ENCODE data around the gene GAS2.

GAS2 gene

DNA sequence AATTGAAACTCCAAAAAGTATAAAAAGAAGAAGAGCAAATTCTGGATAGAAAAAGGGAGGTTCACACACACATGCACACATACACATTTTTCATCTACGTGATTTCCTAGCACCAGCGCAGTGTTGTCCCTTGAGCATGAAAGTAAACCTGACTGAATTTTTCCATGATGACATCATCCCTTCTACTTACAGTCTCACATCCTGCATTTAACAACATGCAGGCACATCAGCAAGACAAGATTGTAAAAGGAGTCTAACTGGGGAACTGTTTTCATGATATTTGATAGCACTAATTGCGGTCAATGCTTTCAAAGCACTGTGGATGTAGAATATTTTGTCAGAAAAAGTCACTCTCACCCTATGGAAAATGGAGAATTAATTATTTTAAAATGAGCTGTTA lies 36.6 kb downstream of the GAS2 start (continued):
- TF ChIP-seq ZNF558 (tag by site-specific recombination; IDR thresholded peaks at IDR 0.05) (no peak), ZNF324 (tag by site-specific recombination; IDR thresholded peaks at IDR 0.05) (0 out of 2 replicates have a peak, but pooled peaks have one; percentile 43), ZNF341 (tag by site-specific recombination; IDR thresholded peaks at IDR 0.05; ENCODE audit: low read depth) (no peak), ZNF621 (tag by site-specific recombination; IDR thresholded peaks at IDR 0.05) (no peak), GLI4 (tag by site-specific recombination; IDR thresholded peaks at IDR 0.05) (no peak), ZNF529 (tag by site-specific recombination; IDR thresholded peaks at IDR 0.05; ENCODE audit: insufficient replicate concordance) (no peak), MYNN (tag by site-specific recombination; IDR thresholded peaks at IDR 0.05; ENCODE audit: borderline replicate concordance) (no peak), ZNF629 (tag by site-specific recombination; IDR thresholded peaks at IDR 0.05) (peak; percentile 75), ZNF501 (tag by site-specific recombination; IDR thresholded peaks at IDR 0.05) (no peak), ZNF600 (tag by site-specific recombination; IDR thresholded peaks at IDR 0.05) (peak; percentile 33; the same call in 1 of the 2 replicates), MZF1 (tag by site-specific recombination; IDR thresholded peaks at IDR 0.05; ENCODE audit: borderline replicate concordance) (no peak; the same call in 1 of the 2 replicates), ZNF654 (tag by site-specific recombination; IDR thresholded peaks at IDR 0.05; ENCODE audit: low read depth) (no peak), ZBTB17 (tag by site-specific recombination; IDR thresholded peaks at IDR 0.05) (no peak), RBAK (tag by site-specific recombination; IDR thresholded peaks at IDR 0.05) (no peak), ZNF416 (tag by site-specific recombination; IDR thresholded peaks at IDR 0.05) (no peak), ZNF830 (tag by site-specific recombination; IDR thresholded peaks at IDR 0.05; ENCODE audit: low read depth) (no peak), SP3 (tag by site-specific recombination; IDR thresholded peaks at IDR 0.05) (0 out of 2 replicates have a peak, but pooled peaks have one; percentile 5), ZNF843 (tag by site-specific recombination; IDR thresholded peaks at IDR 0.05) (peak; percentile 29; the same call in 1 of the 2 replicates)
- TF ChIP-seq, protein P1, sequence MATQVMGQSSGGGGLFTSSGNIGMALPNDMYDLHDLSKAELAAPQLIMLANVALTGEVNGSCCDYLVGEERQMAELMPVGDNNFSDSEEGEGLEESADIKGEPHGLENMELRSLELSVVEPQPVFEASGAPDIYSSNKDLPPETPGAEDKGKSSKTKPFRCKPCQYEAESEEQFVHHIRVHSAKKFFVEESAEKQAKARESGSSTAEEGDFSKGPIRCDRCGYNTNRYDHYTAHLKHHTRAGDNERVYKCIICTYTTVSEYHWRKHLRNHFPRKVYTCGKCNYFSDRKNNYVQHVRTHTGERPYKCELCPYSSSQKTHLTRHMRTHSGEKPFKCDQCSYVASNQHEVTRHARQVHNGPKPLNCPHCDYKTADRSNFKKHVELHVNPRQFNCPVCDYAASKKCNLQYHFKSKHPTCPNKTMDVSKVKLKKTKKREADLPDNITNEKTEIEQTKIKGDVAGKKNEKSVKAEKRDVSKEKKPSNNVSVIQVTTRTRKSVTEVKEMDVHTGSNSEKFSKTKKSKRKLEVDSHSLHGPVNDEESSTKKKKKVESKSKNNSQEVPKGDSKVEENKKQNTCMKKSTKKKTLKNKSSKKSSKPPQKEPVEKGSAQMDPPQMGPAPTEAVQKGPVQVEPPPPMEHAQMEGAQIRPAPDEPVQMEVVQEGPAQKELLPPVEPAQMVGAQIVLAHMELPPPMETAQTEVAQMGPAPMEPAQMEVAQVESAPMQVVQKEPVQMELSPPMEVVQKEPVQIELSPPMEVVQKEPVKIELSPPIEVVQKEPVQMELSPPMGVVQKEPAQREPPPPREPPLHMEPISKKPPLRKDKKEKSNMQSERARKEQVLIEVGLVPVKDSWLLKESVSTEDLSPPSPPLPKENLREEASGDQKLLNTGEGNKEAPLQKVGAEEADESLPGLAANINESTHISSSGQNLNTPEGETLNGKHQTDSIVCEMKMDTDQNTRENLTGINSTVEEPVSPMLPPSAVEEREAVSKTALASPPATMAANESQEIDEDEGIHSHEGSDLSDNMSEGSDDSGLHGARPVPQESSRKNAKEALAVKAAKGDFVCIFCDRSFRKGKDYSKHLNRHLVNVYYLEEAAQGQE (tag by site-specific recombination; IDR thresholded peaks at IDR 0.05): no peak
- TF ChIP-seq, protein P2, sequence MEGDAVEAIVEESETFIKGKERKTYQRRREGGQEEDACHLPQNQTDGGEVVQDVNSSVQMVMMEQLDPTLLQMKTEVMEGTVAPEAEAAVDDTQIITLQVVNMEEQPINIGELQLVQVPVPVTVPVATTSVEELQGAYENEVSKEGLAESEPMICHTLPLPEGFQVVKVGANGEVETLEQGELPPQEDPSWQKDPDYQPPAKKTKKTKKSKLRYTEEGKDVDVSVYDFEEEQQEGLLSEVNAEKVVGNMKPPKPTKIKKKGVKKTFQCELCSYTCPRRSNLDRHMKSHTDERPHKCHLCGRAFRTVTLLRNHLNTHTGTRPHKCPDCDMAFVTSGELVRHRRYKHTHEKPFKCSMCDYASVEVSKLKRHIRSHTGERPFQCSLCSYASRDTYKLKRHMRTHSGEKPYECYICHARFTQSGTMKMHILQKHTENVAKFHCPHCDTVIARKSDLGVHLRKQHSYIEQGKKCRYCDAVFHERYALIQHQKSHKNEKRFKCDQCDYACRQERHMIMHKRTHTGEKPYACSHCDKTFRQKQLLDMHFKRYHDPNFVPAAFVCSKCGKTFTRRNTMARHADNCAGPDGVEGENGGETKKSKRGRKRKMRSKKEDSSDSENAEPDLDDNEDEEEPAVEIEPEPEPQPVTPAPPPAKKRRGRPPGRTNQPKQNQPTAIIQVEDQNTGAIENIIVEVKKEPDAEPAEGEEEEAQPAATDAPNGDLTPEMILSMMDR (tag by site-specific recombination; IDR thresholded peaks at IDR 0.05): no peak
- TF ChIP-seq, protein P3, sequence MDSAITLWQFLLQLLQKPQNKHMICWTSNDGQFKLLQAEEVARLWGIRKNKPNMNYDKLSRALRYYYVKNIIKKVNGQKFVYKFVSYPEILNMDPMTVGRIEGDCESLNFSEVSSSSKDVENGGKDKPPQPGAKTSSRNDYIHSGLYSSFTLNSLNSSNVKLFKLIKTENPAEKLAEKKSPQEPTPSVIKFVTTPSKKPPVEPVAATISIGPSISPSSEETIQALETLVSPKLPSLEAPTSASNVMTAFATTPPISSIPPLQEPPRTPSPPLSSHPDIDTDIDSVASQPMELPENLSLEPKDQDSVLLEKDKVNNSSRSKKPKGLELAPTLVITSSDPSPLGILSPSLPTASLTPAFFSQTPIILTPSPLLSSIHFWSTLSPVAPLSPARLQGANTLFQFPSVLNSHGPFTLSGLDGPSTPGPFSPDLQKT (IDR thresholded peaks at IDR 0.05; ENCODE audit: borderline replicate concordance, low read depth, low read length): no peak
- TF ChIP-seq, protein P4, sequence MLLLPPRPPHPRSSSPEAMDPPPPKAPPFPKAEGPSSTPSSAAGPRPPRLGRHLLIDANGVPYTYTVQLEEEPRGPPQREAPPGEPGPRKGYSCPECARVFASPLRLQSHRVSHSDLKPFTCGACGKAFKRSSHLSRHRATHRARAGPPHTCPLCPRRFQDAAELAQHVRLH (tag by site-specific recombination; IDR thresholded peaks at IDR 0.05): no peak
- TF ChIP-seq, protein P5, sequence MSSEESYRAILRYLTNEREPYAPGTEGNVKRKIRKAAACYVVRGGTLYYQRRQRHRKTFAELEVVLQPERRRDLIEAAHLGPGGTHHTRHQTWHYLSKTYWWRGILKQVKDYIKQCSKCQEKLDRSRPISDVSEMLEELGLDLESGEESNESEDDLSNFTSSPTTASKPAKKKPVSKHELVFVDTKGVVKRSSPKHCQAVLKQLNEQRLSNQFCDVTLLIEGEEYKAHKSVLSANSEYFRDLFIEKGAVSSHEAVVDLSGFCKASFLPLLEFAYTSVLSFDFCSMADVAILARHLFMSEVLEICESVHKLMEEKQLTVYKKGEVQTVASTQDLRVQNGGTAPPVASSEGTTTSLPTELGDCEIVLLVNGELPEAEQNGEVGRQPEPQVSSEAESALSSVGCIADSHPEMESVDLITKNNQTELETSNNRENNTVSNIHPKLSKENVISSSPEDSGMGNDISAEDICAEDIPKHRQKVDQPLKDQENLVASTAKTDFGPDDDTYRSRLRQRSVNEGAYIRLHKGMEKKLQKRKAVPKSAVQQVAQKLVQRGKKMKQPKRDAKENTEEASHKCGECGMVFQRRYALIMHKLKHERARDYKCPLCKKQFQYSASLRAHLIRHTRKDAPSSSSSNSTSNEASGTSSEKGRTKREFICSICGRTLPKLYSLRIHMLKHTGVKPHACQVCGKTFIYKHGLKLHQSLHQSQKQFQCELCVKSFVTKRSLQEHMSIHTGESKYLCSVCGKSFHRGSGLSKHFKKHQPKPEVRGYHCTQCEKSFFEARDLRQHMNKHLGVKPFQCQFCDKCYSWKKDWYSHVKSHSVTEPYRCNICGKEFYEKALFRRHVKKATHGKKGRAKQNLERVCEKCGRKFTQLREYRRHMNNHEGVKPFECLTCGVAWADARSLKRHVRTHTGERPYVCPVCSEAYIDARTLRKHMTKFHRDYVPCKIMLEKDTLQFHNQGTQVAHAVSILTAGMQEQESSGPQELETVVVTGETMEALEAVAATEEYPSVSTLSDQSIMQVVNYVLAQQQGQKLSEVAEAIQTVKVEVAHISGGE (tag by site-specific recombination; conservative IDR thresholded peaks at IDR 0.05; ENCODE audit: low read depth): no peak
- TF ChIP-seq, protein P6, sequence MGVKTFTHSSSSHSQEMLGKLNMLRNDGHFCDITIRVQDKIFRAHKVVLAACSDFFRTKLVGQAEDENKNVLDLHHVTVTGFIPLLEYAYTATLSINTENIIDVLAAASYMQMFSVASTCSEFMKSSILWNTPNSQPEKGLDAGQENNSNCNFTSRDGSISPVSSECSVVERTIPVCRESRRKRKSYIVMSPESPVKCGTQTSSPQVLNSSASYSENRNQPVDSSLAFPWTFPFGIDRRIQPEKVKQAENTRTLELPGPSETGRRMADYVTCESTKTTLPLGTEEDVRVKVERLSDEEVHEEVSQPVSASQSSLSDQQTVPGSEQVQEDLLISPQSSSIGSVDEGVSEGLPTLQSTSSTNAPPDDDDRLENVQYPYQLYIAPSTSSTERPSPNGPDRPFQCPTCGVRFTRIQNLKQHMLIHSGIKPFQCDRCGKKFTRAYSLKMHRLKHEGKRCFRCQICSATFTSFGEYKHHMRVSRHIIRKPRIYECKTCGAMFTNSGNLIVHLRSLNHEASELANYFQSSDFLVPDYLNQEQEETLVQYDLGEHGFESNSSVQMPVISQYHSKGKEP (tag by site-specific recombination; IDR thresholded peaks at IDR 0.05): peak; percentile 94
- TF ChIP-seq, protein P7, sequence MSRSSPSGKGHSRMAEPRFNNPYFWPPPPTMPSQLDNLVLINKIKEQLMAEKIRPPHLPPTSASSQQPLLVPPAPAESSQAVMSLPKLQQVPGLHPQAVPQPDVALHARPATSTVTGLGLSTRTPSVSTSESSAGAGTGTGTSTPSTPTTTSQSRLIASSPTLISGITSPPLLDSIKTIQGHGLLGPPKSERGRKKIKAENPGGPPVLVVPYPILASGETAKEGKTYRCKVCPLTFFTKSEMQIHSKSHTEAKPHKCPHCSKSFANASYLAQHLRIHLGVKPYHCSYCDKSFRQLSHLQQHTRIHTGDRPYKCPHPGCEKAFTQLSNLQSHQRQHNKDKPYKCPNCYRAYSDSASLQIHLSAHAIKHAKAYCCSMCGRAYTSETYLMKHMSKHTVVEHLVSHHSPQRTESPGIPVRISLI (tag by site-specific recombination; IDR thresholded peaks at IDR 0.05): no peak
